Neural cell (in vitro differentiated cells): ENCODE data around the gene PSD2. TPM values are rescaled to one million over a fixed set of nuclear protein-coding genes. Genes with fewer than 3 reads are reported as not detected.

Experiments used
- H2AFZ ChIP-seq: fragments of 200-600, 300-800 bp; sonication (generic), shearing (Covaris generic); 2 replicates; pipeline ENCODE4 v1.6.0; 2014; ENCODE audit warnings: low read depth, mild to moderate bottlenecking, antibody characterized with exemption, low read length, moderate library complexity
- H3F3A ChIP-seq: fragments of 200-600 bp; shearing (Covaris generic); 2 replicates; pipeline ENCODE4 v1.6.1; 2016; ENCODE audit warnings: mild to moderate bottlenecking, moderate library complexity, mixed read lengths, antibody characterized with exemption, low read length; ENCODE audit not compliant: insufficient read depth, poor library complexity, severe bottlenecking
- H3K27ac ChIP-seq: fragments of 200-600, 300-800 bp; sonication (generic), shearing (Covaris generic); 2 replicates; pipeline ENCODE4 v1.5.1; 2014; ENCODE audit warnings: mild to moderate bottlenecking, low read length, moderate library complexity
- H3K27me3 ChIP-seq: fragments of 300-800, 200-600 bp; sonication (generic), shearing (Covaris generic); 2 replicates; pipeline ENCODE4 v1.6.0; 2014; ENCODE audit warnings: mild to moderate bottlenecking, low read depth, low read length, moderate library complexity; ENCODE audit not compliant: insufficient read depth
- H3K36me3 ChIP-seq: fragments of 300-800, 200-600 bp; sonication (generic), shearing (Covaris generic); 2 replicates; pipeline ENCODE4 v1.5.1; 2014; ENCODE audit warnings: mild to moderate bottlenecking, antibody characterized with exemption, low read length, moderate library complexity; ENCODE audit not compliant: insufficient read depth
- H3K4me2 ChIP-seq: fragments of 300-800, 200-600 bp; sonication (generic), shearing (Covaris generic); 2 replicates; pipeline ENCODE4 v1.6.0; 2014; ENCODE audit warnings: mild to moderate bottlenecking, low read length
- H3K4me3 ChIP-seq: fragments of 300-800, 200-600 bp; sonication (generic), shearing (Covaris generic); 2 replicates; pipeline ENCODE4 v1.5.1; 2014; ENCODE audit warnings: mild to moderate bottlenecking, low read length, moderate library complexity
- H3K79me2 ChIP-seq: fragments of 200-600 bp; shearing (Covaris generic); replicated peaks from 2 replicates; pipeline ENCODE4 v1.6.0; 2014; ENCODE audit warnings: mild to moderate bottlenecking, low read length, moderate library complexity; ENCODE audit not compliant: insufficient read depth
- H3K9ac ChIP-seq: fragments of 300-800, 200-600 bp; sonication (generic), shearing (Covaris generic); 2 replicates; pipeline ENCODE4 v1.6.1; 2016; ENCODE audit warnings: mild to moderate bottlenecking, low read length, mixed read lengths
- H3K9me2 ChIP-seq: fragments of 200-600 bp; shearing (Covaris generic); 2 replicates; pipeline ENCODE4 v1.6.1; 2016; ENCODE audit warnings: mild to moderate bottlenecking, low read length, mixed read lengths; ENCODE audit not compliant: insufficient read depth
- H3K9me3 ChIP-seq: fragments of 200-600, 300-800 bp; sonication (generic), shearing (Covaris generic); 2 replicates; pipeline ENCODE4 v1.6.1; 2016; ENCODE audit warnings: mild to moderate bottlenecking, mixed run types, low read length, moderate library complexity, mixed read lengths
- H4K20me1 ChIP-seq: fragments of 200-600 bp; shearing (Covaris generic); 2 replicates; pipeline ENCODE4 v1.6.1; 2016; ENCODE audit warnings: mild to moderate bottlenecking, mixed run types; ENCODE audit not compliant: insufficient read depth
- EP300 ChIP-seq: fragments of 450-650 bp; conservative IDR thresholded peaks from 2 replicates; pipeline ENCODE4 v1.6.1; 2014; ENCODE audit warnings: antibody characterized with exemption, mild to moderate bottlenecking, moderate library complexity; ENCODE audit not compliant: poor library complexity, severe bottlenecking
- EZH2 ChIP-seq: fragments of 200-600, 300-800 bp; shearing (Covaris generic), sonication (generic); IDR thresholded peaks from 2 replicates; pipeline ENCODE4 v1.6.1; 2014; ENCODE audit warnings: antibody characterized with exemption, low read length, borderline replicate concordance, mild to moderate bottlenecking; ENCODE audit not compliant: insufficient read depth, poor library complexity, severe bottlenecking
- MXI1 ChIP-seq: fragments of 450-650 bp; conservative IDR thresholded peaks from 2 replicates; pipeline ENCODE4 v1.6.1; 2014; ENCODE audit warnings: antibody characterized with exemption, mild to moderate bottlenecking; ENCODE audit not compliant: poor library complexity, severe bottlenecking
- REST ChIP-seq: IDR thresholded peaks from 2 replicates; pipeline ENCODE4 v1.6.1; 2012; ENCODE audit warnings: borderline replicate concordance
- SMC3 ChIP-seq: fragments of 450-650 bp; conservative IDR thresholded peaks from 2 replicates; pipeline ENCODE4 v1.6.1; 2014; ENCODE audit warnings: antibody characterized with exemption, mild to moderate bottlenecking, moderate library complexity; ENCODE audit not compliant: poor library complexity
- polyA plus RNA-seq: library from polyadenylated mRNA; depleted of rRNA; stranded (reverse); fragments of >200 nt; gene quantifications from 2 replicates; pipeline ENCODE4 v1.2.3, GENCODE V29; 2014
- TF ChIP-seq, protein P1 (sequence below): fragments of 450-650 bp; IDR thresholded peaks from 2 replicates; pipeline ENCODE4 v1.5.1; 2014; ENCODE audit warnings: antibody characterized with exemption, mild to moderate bottlenecking, moderate library complexity; ENCODE audit not compliant: poor library complexity, severe bottlenecking

Gene PSD2
- polyA plus RNA-seq, 1 donor from 2014 or later: 33.4 TPM

DNA sequence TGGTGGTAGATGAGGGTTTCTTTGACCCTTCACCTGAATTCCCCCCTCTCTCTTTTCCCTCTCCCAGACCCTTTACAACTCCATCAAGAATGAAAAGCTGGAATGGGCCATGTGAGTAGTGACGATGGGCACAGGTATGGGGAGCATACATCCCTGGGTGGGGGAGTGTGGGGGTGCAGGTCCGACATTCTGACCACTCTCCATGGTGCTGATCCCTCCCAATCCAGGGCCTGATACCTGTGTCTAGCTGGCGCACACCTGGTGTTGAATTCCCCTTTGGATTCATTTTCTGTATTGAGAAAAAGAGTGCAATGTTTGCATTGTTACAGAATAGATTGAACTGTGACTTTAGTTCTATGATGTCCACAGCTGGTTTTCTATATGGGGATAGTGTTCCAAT lies 40.0 kb downstream of the PSD2 start:
- no peaks in the 10 kb centered on the region for H3K9me2 ChIP-seq
- no peak overlapping the region for H2AFZ ChIP-seq
- H3K27me3 ChIP-seq: no peaks in the 10 kb centered on the region
- H3F3A ChIP-seq: no peaks in the 10 kb centered on the region
- H3K4me3 ChIP-seq: no peak overlapping the region
- H3K4me2 ChIP-seq: no peak overlapping the region
- H3K27ac ChIP-seq: no peak overlapping the region
- H3K79me2 ChIP-seq: no peaks in the 10 kb centered on the region
- TF ChIP-seq EZH2 (no peak), MXI1 (no peak), SMC3 (no peak), REST (no peak)
- no peak overlapping the region for H3K9ac ChIP-seq
- H3K36me3 ChIP-seq: peaks cover 16% of the 10 kb centered on the region
- no peaks in the 10 kb centered on the region for H4K20me1 ChIP-seq
- H3K9me3 ChIP-seq: no peaks in the 10 kb centered on the region

DNA sequence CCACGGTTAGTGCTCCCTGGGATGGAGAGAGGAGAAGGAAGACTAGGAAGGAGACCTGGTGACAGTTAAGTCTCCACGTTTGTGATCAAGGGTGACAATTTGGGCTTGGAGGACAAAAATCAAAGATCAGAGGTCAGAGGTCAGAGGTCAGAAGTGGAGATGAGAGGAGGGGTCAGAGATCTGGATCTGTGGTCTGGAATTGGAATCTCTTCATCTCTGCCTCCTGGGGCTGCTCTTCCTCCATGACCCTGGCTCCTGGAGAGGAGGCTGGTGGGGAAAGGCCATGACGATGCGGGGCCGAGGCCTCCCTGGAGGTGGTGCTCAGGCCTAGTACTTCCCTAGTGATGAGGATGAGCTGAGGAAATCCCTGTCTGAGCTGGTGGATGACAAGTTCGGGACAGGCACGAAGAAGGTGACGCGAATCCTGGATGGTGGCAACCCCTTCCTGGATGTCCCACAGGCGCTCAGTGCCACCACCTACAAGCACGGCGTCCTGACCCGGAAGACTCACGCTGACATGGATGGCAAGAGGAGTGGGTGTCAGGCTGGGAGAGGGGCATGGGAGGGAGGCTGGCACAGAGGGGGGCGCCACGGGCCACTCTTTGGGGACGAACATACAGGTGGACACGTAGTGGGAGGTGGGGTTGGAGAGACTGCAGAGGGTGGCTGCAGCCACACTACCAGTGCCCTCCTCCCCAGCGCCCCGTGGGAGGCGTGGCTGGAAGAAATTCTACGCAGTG lies 41.0 kb downstream of the PSD2 start:
- H2AFZ ChIP-seq: no peak overlapping the region
- H3K9me2 ChIP-seq: no peaks in the 10 kb centered on the region
- no peaks in the 10 kb centered on the region for H3K9me3 ChIP-seq
- TF ChIP-seq EP300: no peak
- no peak for TF ChIP-seq REST
- TF ChIP-seq, protein P1, sequence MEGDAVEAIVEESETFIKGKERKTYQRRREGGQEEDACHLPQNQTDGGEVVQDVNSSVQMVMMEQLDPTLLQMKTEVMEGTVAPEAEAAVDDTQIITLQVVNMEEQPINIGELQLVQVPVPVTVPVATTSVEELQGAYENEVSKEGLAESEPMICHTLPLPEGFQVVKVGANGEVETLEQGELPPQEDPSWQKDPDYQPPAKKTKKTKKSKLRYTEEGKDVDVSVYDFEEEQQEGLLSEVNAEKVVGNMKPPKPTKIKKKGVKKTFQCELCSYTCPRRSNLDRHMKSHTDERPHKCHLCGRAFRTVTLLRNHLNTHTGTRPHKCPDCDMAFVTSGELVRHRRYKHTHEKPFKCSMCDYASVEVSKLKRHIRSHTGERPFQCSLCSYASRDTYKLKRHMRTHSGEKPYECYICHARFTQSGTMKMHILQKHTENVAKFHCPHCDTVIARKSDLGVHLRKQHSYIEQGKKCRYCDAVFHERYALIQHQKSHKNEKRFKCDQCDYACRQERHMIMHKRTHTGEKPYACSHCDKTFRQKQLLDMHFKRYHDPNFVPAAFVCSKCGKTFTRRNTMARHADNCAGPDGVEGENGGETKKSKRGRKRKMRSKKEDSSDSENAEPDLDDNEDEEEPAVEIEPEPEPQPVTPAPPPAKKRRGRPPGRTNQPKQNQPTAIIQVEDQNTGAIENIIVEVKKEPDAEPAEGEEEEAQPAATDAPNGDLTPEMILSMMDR: no peak
- TF ChIP-seq MXI1: no peak
- no peak overlapping the region for H3K9ac ChIP-seq
- no peaks in the 10 kb centered on the region for H3F3A ChIP-seq
- no peak overlapping the region for H3K4me2 ChIP-seq
- H4K20me1 ChIP-seq: no peaks in the 10 kb centered on the region
- H3K27ac ChIP-seq: no peak overlapping the region
- no peak overlapping the region for H3K4me3 ChIP-seq
- peaks cover 16% of the 10 kb centered on the region for H3K36me3 ChIP-seq
- H3K27me3 ChIP-seq: no peaks in the 10 kb centered on the region
- no peaks in the 10 kb centered on the region for H3K79me2 ChIP-seq
